T47D (cell line): ENCODE measurements around the gene IFT27.
A peak's percentile ranks its signal among the peaks of the same experiment; 100 is the strongest.
"Not testable (repeated sequence)": the region's sequence is repeated elsewhere in the genome, so short reads cannot be mapped to it uniquely, and the experiment has no call there.

Source experiments
- DNase-seq, 2 experiments: peaks; one replicate each; pipeline versions ENCODE4 v3.0.0 to v3.0.0-alpha.2; 2011 to 2012; ENCODE audit warnings: low read depth in 1 of 2, low spot score in 1 of 2
- JUND ChIP-seq: IDR thresholded peaks from 2 replicates; pipeline ENCODE4 v1.6.1; 2012; ENCODE audit warnings: low read depth
- in situ Hi-C: cut with HindIII; loops from 2 replicates; pipeline ENCODE4 v1.10.0; 2016; ENCODE audit warnings: low sequenced_read_pairs, low pct_unique_long_range_greater_than_20kb

IFT27 gene

DNA sequence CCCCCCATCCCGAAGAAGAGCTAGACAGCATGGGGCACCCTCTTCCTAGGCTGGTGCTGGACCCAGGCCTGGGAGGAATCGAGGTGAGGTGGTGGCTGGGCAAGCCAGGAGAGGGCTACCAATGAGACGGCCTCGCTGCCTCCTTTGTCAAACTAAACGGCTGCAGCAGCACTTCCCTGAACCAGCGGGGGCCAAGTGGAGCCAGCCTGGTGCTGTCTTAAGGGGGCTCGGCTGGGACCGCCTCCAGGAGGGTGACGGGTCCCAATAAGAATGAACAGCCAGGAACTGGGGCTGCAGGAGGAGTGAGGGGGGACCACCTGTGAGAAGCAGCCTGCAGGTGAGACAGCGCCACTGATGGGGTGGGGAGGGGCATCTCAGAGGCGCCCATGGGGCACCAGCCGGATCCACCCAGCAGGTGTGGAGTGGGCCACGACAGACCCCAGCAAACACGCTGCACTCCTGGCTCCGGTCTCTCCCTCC lies 17.1 kb downstream of the IFT27 start:
- DNase-seq, result no peak
- TF ChIP-seq JUND, result no peak
- in situ Hi-C loops, result no loop called here

DNA sequence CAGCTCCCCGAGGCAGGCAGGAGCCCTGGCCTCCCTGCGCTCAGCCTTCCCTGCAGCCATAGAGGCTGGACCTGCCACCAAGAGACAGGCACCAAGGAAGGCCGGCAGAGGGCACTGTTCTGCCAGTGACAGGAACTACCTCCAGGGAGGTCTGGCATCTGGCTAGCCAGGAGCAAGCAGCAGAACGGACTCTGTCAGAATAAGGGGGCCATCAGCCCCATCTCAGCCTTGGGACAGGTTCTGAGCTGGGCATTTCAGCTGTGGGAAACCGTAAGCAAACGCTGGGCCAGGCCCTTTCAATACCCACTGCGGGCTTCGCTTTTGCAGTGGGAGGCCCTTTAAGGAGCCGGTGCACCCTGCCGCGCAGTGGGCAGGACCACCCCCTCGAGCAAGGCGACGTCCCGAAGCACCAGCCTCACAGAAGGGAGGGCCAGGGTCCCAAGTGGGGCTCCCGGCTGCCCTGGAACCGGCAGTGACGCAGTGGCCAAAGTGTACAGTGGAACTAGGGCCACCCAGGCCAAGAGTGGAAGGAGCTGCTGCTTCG lies 18.2 kb downstream of the IFT27 start:
- TF ChIP-seq JUND, result no peak
- DNase-seq, result peak; percentile 32 to 73
- in situ Hi-C loops, result no loop called here

DNA sequence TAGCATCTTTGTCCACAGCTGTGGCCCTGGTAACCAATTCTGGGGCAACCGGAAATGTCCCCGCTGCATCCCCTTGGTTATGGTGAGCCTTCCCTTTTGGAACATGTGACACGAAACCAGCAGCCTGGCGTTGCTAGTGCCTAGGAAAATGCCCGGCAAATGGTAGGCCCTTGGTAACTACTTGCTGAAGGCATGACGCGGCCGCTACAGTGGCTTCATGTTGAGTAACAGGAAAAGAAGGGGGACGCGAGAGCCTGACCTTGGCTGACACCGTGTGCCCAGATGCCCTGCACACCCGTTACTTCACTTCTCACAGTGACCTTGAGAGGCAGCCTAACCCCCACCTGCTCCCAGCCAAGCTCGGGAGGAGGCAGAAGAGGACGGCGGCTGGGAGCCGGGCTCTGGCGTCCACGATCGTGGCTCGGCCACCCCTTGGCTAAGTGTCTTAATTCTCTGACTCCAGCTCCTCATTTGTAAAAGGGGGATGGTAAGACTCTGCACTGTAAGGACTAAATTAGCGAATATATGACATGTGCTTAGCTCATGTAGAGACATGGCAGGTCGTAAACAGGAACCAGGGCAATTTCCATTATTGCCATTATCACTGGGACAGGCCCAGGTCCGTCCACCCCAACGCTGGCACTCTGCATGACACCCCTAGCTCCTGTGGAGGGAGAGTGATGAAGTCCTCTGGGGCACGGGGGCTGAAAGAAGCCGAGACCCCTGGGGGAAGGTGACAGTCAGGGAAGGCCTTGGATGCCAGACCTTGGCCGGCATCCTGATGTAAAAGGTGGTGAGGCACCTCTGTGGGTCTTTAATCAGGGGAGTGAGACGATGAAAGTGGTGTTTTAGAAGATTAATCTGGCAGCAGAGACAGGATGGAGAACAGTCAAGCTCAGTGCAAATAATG lies 18.9 kb downstream of the IFT27 start:
- DNase-seq, result no peak
- in situ Hi-C loops, result no loop called here
- no peak for TF ChIP-seq JUND

DNA sequence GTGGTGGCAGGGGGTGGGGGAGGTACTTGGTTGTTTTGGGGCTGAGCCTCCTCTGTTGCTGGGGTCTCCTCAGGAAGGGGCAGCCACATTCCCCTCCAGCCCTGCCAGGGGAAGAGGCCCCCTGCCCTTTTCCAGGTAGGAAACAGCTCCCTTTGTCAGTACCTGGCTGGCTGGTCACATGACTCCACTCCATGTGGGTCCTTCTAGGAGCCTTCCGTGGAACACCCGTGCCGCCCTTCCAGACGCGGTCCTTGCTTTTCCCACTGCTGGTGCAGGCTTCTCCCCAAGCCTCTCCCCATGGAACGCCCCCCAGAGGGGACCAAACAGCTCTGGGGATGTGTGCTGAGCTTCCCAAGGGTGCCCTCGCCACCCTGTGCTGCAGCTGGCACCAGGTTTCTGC lies 19.9 kb downstream of the IFT27 start:
- DNase-seq, result no peak
- no peak for TF ChIP-seq JUND
- in situ Hi-C loops, result no loop called here

DNA sequence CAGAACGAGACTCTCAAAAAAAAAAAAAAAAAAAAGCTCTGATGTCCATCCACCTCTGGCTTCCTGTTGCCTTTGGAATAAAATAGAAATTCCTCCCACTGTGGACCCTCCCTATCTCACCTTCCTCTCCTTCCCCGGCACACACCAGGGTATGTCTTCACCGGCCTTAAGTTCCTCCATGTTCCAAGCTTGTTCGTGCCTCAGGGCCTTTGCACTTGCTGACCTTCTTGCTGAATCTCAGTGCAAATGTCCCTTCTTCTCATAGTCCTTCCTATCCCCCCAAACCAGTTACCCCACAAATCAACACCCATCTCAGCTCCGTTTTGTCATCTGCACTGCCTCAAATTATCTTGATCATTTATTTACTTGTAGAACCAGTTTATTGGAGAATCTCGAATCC lies 20.6 kb downstream of the IFT27 start:
- in situ Hi-C loops, result no loop called here
- TF ChIP-seq JUND, result no peak

DNA sequence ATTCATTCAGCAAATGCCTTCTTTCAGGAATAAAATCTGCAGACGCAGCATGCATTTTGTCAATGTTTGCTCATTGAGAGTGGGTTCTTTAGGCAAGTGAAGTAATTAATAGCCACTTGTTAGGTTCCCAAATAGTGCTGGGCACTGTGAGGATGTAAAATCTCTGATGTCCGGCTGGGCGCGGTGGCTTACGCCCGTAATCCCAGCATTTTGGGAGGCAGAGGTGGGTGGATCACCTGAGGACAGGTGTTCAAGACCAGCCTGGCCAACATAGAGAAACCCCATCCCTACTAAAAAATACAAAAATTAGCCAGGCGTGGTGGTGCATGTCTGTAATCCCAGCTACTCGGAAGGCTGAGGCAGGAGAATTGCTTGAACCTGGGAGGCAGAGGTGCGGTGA lies 21.0 kb downstream of the IFT27 start:
- in situ Hi-C loops, DNase-seq: not testable (repeated sequence)

More for the DNA sequence above, 20.6 kb downstream of the IFT27 start:
- no peak for DNase-seq

DNA sequence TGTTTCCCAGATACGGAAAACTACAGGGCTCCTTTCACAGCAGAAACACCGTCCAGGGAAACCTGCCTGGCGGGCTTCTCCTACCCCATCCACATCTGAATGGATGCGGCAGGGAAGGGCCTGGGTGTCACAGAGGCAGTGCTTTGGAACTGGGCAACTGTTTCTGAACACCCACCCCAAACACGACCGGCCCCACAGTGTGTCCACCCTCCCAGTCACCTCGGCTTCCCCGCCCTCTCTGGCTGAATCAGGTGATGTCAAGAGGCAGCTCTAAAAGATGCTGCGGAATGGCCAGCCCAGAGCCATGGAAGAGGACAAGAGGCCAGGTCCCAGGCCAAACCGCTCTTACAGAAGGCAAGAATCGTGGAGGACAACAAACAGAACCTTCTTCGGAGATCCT lies 22.0 kb downstream of the IFT27 start:
- TF ChIP-seq JUND, result no peak
- in situ Hi-C loops, result no loop called here
- DNase-seq, result no peak

DNA sequence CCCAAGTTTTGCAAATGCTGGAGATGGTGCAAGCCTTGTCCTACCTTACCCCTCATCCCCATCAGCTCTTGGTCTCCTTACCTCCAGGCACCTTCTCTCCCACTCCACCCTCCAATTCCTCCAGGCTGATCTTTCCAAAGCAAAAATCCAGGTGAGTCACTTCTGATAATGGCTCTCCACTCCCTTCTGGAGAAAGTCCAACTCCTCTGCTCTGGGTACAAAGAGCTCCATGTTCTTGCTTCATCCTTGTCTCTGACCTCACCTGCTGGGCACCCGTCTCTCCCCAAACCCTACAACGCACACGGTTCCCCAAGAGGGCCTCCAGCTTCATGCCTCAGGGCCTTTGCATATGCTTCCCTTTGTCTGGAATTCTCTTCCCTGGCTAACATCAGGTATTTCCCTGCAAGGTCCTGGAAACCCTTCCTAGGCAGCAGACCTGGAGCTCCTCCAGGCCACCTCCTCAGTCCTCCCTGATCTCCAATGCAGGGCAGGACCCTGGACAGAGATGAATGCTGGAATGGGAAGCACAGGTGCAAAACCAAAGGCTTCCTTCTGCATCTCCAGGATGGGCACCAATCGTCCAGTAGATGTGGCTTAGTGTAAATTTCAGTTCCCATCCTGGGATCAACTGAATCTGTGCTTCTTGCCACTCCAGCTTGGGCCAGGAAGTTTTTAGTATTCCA lies 22.7 kb downstream of the IFT27 start:
- in situ Hi-C loops, result no loop called here
- TF ChIP-seq JUND, result no peak
- DNase-seq, result peak; percentile 24 to 58

DNA sequence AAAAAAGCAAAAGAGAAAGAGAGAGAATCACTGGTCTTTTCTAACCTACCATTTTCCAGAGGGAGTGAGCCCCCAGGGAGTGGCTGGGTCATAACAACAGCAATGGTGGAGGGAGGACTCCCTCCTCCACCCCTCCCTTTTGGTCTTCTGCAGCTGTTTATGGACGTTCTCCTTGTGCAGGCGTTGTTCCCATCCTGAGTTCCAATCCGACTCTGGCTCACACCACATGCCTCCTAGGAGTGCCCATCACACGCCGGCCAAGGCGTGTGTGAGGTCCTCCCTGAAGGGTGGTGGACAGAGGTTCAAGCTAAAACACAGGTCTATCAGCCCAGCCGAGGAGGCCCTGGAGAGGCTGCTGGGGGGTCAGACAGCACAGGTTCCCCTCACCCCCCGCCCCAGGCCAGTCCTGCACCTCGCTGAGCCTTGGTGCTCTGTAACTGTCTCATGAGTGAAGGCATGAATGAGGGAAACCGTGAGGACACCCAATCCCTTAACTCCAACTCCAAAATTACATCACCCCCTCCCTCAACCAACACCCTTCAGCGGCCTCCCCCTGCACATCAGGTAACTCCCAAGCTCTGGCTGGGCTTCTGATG lies 29.4 kb downstream of the IFT27 start:
- in situ Hi-C loops, result no loop called here
- no peak for DNase-seq
- TF ChIP-seq JUND, result no peak

DNA sequence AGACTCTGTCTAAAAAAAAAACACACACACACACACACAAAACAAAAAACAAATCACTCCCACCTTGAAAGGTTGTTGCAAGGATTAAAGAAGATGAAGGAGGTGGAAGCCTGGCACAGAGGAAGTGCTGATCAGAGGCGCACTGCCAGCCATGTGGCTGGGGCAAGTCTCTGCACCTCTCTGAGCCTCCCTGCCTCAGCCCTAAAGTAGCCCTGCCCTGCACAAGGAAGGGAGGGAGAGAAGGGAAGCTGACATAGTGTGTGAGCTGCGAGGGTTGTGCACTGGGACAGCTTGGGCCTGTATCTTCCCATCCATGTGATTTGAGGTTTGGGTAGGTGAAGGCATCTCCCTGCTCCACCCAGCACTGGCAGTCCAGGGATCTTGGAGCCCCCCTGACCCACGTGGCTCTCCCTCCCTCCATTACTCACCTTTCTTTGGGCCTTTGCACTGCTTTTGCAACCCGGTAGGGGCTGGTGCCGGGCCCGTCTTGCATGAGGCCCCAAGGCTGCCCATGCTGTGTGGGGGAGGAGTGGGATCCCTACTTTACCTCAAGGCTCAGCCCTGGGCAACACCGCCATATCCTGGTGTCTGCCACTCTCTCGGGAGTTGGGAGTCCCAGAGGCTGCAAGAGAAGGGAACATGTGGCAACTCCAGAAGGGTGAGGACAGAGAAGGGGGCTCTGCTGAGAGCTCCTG lies 30.5 kb downstream of the IFT27 start:
- in situ Hi-C loops, result no loop called here
- no peak for DNase-seq
- no peak for TF ChIP-seq JUND

DNA sequence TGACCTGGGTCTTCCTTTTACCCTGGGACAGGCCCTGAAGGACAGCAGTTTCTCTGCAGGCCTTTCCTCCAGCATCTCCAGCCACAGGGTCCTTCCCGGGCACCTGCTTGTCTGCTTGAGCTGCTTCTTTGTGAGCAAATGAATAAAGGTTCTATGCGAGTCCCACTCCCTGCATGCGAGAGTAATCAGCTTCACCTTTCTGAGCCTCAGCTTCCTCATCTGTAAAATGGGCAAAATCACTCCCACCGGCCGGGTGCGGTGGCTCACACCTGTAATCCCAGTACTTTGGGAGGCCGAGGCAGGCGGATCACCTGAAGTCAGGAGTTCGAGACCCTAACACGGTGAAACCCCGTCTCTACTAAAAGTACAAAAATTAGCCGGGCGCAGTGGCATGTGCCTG lies 31.1 kb downstream of the IFT27 start:
- TF ChIP-seq JUND, result no peak
- DNase-seq, result no peak

DNA sequence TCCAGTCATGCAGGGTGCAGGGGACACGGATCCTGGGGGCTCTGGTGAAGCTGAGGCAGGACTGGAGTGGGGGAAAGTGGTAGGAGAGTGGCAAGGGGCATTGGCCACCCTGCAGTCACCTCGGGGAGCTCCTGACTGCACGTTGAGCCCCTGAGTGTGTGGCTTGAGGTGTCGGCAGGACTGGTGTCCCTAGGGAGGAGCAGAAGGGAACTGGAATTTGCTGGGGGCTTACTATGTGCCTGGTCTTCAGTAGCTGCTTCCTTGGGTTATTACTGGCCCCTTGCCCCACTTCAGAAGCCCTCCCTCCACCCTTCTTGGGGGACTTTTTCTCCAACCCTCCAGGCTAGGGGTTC lies 31.5 kb downstream of the IFT27 start:
- DNase-seq, result no peak
- in situ Hi-C loops, result no loop called here
- no peak for TF ChIP-seq JUND

More for the DNA sequence above, 31.1 kb downstream of the IFT27 start:
- in situ Hi-C loops, result no loop called here
